ENCODE results near the gene SCN5A. TPM values are rescaled to one million over a fixed set of nuclear protein-coding genes. Genes with fewer than 3 reads are reported as not detected.

The SCN5A gene
- polyA plus RNA-seq, 1 donor (not counting 4 experiments of a cell fraction or from before 2014, with no cell fraction given): 0.26 TPM

DNA sequence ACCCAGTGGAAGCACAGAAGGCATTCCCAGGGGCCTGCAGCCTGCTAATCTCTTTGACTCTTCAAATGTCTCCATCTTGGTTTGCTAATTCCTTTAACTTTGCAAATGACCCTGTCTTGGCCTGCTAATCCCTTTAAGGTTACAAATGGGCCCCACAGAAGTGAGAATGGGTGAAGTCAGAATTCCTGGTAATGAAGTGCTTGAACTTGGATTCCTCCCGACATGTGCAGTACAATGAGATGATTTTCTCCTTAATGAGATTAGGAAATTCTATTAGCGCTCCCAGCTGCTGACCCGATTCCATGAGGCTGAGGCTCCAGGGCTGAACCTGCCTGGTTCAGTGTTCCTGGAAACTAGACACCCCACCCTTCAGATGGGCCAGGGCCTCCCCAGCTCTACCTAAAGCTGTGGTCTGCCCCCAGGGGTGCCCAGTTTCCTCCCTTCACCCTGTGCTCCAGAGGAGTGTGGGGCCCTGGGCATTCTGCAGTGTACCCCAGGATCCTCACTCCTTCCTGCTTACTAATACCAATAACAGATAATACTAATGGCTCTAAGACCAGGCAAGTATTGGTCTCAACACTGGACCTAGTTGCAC is 47.4 kb downstream of the SCN5A start:
- H3K4me1 ChIP-seq (ENCODE audit: control insufficient read depth, extremely low read depth, insufficient read depth, low read length): no peaks in the 10 kb centered on the region
- TF ChIP-seq, protein P1, sequence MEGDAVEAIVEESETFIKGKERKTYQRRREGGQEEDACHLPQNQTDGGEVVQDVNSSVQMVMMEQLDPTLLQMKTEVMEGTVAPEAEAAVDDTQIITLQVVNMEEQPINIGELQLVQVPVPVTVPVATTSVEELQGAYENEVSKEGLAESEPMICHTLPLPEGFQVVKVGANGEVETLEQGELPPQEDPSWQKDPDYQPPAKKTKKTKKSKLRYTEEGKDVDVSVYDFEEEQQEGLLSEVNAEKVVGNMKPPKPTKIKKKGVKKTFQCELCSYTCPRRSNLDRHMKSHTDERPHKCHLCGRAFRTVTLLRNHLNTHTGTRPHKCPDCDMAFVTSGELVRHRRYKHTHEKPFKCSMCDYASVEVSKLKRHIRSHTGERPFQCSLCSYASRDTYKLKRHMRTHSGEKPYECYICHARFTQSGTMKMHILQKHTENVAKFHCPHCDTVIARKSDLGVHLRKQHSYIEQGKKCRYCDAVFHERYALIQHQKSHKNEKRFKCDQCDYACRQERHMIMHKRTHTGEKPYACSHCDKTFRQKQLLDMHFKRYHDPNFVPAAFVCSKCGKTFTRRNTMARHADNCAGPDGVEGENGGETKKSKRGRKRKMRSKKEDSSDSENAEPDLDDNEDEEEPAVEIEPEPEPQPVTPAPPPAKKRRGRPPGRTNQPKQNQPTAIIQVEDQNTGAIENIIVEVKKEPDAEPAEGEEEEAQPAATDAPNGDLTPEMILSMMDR (optimal IDR thresholded peaks at IDR 0.05 in 1 of 3, IDR thresholded peaks at IDR 0.05 in 1 of 3, conservative IDR thresholded peaks at IDR 0.05 in 1 of 3; ENCODE audit: extremely low read depth in 1 of 3, insufficient read depth in 2 of 3, low read length in 3 of 3): no peak
- TF ChIP-seq EZH2 (IDR thresholded peaks at IDR 0.05; ENCODE audit: low read length): no peak
- no peak overlapping the region for H3K27ac ChIP-seq (ENCODE audit: control insufficient read depth, insufficient read depth, low read length)
- FAIRE-seq (no peak), DNase-seq (ENCODE audit: low read depth, low spot score) (no peak)
- H3K36me3 ChIP-seq (ENCODE audit: control insufficient read depth in 2 of 2, extremely low read depth in 1 of 2, insufficient read depth in 2 of 2, low read length in 2 of 2): no peaks in the 10 kb centered on the region
- dilution Hi-C loops (cut with MboI; ENCODE audit: extremely low pct_ligation_motif_present, low sequenced_read_pairs): no loop called here
- no peak overlapping the region for H3K9ac ChIP-seq (ENCODE audit: control insufficient read depth, extremely low read depth, insufficient read depth, low read length)
- no peaks in the 10 kb centered on the region for H3K79me2 ChIP-seq (ENCODE audit: control insufficient read depth, insufficient read depth, low read length)
- no peaks in the 10 kb centered on the region for H3K9me3 ChIP-seq (ENCODE audit: control insufficient read depth, low read depth, low read length)
- H3K4me3 ChIP-seq (ENCODE audit: control insufficient read depth in 2 of 3, extremely low read depth in 1 of 3, insufficient read depth in 2 of 3, low read depth in 1 of 3, low read length in 3 of 3): no peak overlapping the region
- H3K27me3 ChIP-seq (ENCODE audit: control insufficient read depth, extremely low read depth, insufficient read depth, low read length): peaks cover 4% of the 10 kb centered on the region
- H2AFZ ChIP-seq (ENCODE audit: control insufficient read depth, low read length): no peak overlapping the region
- no peaks in the 10 kb centered on the region for H3K9me1 ChIP-seq (ENCODE audit: control insufficient read depth, extremely low read depth, insufficient read depth, low read length)
- no peaks in the 10 kb centered on the region for H4K20me1 ChIP-seq (ENCODE audit: control insufficient read depth, extremely low read depth, insufficient read depth, low read length)
- H3K4me2 ChIP-seq (ENCODE audit: control insufficient read depth, extremely low read depth, insufficient read depth, low read depth, low read length): no peak overlapping the region

DNA sequence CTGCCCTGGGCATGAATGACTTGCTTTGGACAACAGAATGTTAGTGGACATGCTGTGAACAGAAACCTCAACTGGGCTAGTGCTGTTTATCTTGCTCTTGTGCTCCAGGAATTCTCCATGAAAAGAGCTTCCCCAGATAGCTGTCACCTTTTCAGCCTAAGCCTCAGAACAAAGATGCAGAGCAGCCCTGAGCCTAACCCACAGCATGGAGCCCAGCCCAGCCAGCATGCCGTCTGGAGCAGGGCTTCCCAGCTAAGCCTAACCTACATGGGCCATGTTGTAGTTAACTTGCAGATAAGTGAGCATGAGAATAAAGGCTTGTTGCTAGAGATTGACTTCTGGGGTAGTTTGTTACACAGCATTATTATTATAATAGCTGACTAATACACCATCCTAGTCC is 48.9 kb downstream of the SCN5A start:
- dilution Hi-C loops (cut with MboI; ENCODE audit: extremely low pct_ligation_motif_present, low sequenced_read_pairs): no loop called here
- Histone ChIP-seq H3K4me2 (ENCODE audit: control insufficient read depth, extremely low read depth, insufficient read depth, low read depth, low read length) (no peak overlapping the region), H3K27me3 (ENCODE audit: control insufficient read depth, extremely low read depth, insufficient read depth, low read length) (peaks cover 4% of the 10 kb centered on the region)

More for the DNA sequence above, 48.9 kb downstream of the SCN5A start:
- DNase-seq (ENCODE audit: low read depth, low spot score) (no peak), FAIRE-seq (no peak)
- Histone ChIP-seq H3K9me3 (ENCODE audit: control insufficient read depth, low read depth, low read length) (no peaks in the 10 kb centered on the region), H3K9me1 (ENCODE audit: control insufficient read depth, extremely low read depth, insufficient read depth, low read length) (no peaks in the 10 kb centered on the region), H3K27ac (ENCODE audit: control insufficient read depth, insufficient read depth, low read length) (no peak overlapping the region), H2AFZ (ENCODE audit: control insufficient read depth, low read length) (no peak overlapping the region), H3K4me3 (ENCODE audit: control insufficient read depth in 2 of 3, extremely low read depth in 1 of 3, insufficient read depth in 2 of 3, low read depth in 1 of 3, low read length in 3 of 3) (no peak overlapping the region), H3K4me1 (ENCODE audit: control insufficient read depth, extremely low read depth, insufficient read depth, low read length) (no peaks in the 10 kb centered on the region), H3K36me3 (ENCODE audit: control insufficient read depth in 2 of 2, extremely low read depth in 1 of 2, insufficient read depth in 2 of 2, low read length in 2 of 2) (no peaks in the 10 kb centered on the region), H3K79me2 (ENCODE audit: control insufficient read depth, insufficient read depth, low read length) (no peaks in the 10 kb centered on the region), H4K20me1 (ENCODE audit: control insufficient read depth, extremely low read depth, insufficient read depth, low read length) (no peaks in the 10 kb centered on the region), H3K9ac (ENCODE audit: control insufficient read depth, extremely low read depth, insufficient read depth, low read length) (no peak overlapping the region)
- no peak for TF ChIP-seq EZH2 (IDR thresholded peaks at IDR 0.05; ENCODE audit: low read length)
- TF ChIP-seq, protein P1 (optimal IDR thresholded peaks at IDR 0.05 in 1 of 3, IDR thresholded peaks at IDR 0.05 in 1 of 3, conservative IDR thresholded peaks at IDR 0.05 in 1 of 3; ENCODE audit: extremely low read depth in 1 of 3, insufficient read depth in 2 of 3, low read length in 3 of 3): no peak
